GM18870 (cell line): ENCODE measurements around the gene ACADSB.

ENCODE experiments used
- ATAC-seq: cut with Tn5 transposase; IDR thresholded peaks from one replicate; pipeline ENCODE4 v1.9.1; 2021; ENCODE audit warnings: moderate library complexity; ENCODE audit not compliant: unreplicated experiment

The ACADSB gene

GRCh38 chr10:123008355-123009104 is at the start of gene ACADSB, which contains the start of gene IKZF5:
Gene ACADSB, plus strand, starts transcription at chr10:123009006. Its CDS starts 24 bp downstream, at chr10:123009030.
Gene IKZF5, minus strand, starts transcription at chr10:123008795. Its CDS starts 10,170 bp downstream, at chr10:122998625.
- ATAC-seq = peak; percentile 61

GRCh38 chr10:122962405-122962804 is 46.4 kb upstream of the ACADSB start:
- ATAC-seq = no peak

- ATAC-seq = no peak
These were observed 41.9 kb upstream of the ACADSB start for GRCh38 chr10:122966879-122967278.

GRCh38 chr10:122968698-122969097 is 40.1 kb upstream of the ACADSB start:
- no peak for ATAC-seq

- no peak for ATAC-seq
These were observed 34.8 kb upstream of the ACADSB start for GRCh38 chr10:122974023-122974422.

GRCh38 chr10:122974543-122975064 is 34.2 kb upstream of the ACADSB start:
- ATAC-seq = no peak

- peak; percentile 72 for ATAC-seq
These were observed 28.4 kb upstream of the ACADSB start, which contains the start of gene PSTK for GRCh38 chr10:122980209-122981065. Gene PSTK, plus strand, starts transcription at chr10:122980401. Its CDS starts 79 bp downstream, at chr10:122980480.

GRCh38 chr10:122981066-122981464 is 27.7 kb upstream of the ACADSB start:
- ATAC-seq = no peak

GRCh38 chr10:122983898-122984297 is 24.9 kb upstream of the ACADSB start:
- ATAC-seq = no peak

GRCh38 chr10:122984708-122985107 is 24.1 kb upstream of the ACADSB start:
- ATAC-seq = no peak

GRCh38 chr10:122986335-122986734 is 22.5 kb upstream of the ACADSB start:
- no peak for ATAC-seq

- no peak for ATAC-seq
These were observed 20.3 kb upstream of the ACADSB start for GRCh38 chr10:122988501-122988900.

GRCh38 chr10:122990278-122990677 is 18.5 kb upstream of the ACADSB start:
- ATAC-seq = no peak

GRCh38 chr10:122992031-122992585 is 16.7 kb upstream of the ACADSB start:
- ATAC-seq = no peak

GRCh38 chr10:122993797-122994336 is 14.9 kb upstream of the ACADSB start:
- no peak for ATAC-seq

- ATAC-seq = no peak
These were observed 12.9 kb upstream of the ACADSB start for GRCh38 chr10:122995936-122996335.

- no peak for ATAC-seq
These were observed 10.9 kb upstream of the ACADSB start for GRCh38 chr10:122997864-122998263.

- ATAC-seq = no peak
These were observed 10.4 kb upstream of the ACADSB start for GRCh38 chr10:122998360-122998917.

- ATAC-seq = no peak
These were observed 9.9 kb upstream of the ACADSB start for GRCh38 chr10:122998934-122999333.

GRCh38 chr10:122999347-122999746 is 9.5 kb upstream of the ACADSB start:
- no peak for ATAC-seq

- ATAC-seq = no peak
These were observed 8.7 kb upstream of the ACADSB start for GRCh38 chr10:123000155-123000554.
